Endothelial cell of umbilical vein (primary cell): ENCODE results near the gene MXD4. TPM values are rescaled to one million over a fixed set of nuclear protein-coding genes. Genes with fewer than 3 reads are reported as not detected.

ENCODE experiments used
- BruUV-seq: library from RNA; stranded (reverse); fragments of 400-500 nt; replicated peaks from 2 replicates; lab custom pipeline; 2021; lab: Mats Ljungman, UMichigan
- CTCF ChIA-PET: fragments of 300-600, 350-600 bp; sonication (Branson Sonifier 250); formaldehyde crosslinking; loops from one replicate; lab custom pipeline; 2021; ENCODE audit warnings: antibody characterized with exemption, inconsistent platforms; lab: Charles Lee
- POLR2A ChIA-PET: fragments of 300-600, 350-600 bp; sonication (Branson Sonifier 250); formaldehyde crosslinking; loops from one replicate; lab custom pipeline; 2021; ENCODE audit warnings: antibody characterized with exemption, inconsistent platforms; lab: Charles Lee
- DNase-seq: peaks from one replicate; pipeline ENCODE4 v3.0.0-alpha.2; 2011; ENCODE audit warnings: low read depth, low spot score
- FAIRE-seq: peaks from 2 replicates; lab custom pipeline; 2011; peaks lifted over from hg19 to GRCh38; lab: Jason Lieb, UNC
- H2AFZ ChIP-seq: 2 replicates; pipeline ENCODE4 v1.6.0; 2012; ENCODE audit warnings: low read depth, low read length, control low read depth, inconsistent platforms
- H3K27ac ChIP-seq: 2 replicates; pipeline ENCODE4 v1.5.1; 2011; ENCODE audit warnings: low read depth, mild to moderate bottlenecking, control low read depth, low read length, moderate library complexity; ENCODE audit not compliant: insufficient read depth
- H3K27me3 ChIP-seq, 2 experiments: 2 replicates each; pipeline versions ENCODE4 v1.6.0 to v1.6.1; 2011; ENCODE audit warnings: low read length in 2 of 2, mixed read lengths in 1 of 2; ENCODE audit not compliant: control insufficient read depth in 2 of 2, insufficient read depth in 2 of 2
- H3K36me3 ChIP-seq, 2 experiments: 2 replicates in 1 of 2; 3 replicates in 1 of 2; pipeline ENCODE4 v1.5.1; 2011; ENCODE audit warnings: low read length in 2 of 2, mild to moderate bottlenecking in 1 of 2, moderate library complexity in 1 of 2; ENCODE audit not compliant: control insufficient read depth in 2 of 2, insufficient read depth in 2 of 2; ENCODE audit errors: extremely low read depth in 1 of 2
- H3K4me1 ChIP-seq: 3 replicates; pipeline ENCODE4 v1.5.1; 2011; ENCODE audit warnings: mild to moderate bottlenecking, low read length; ENCODE audit not compliant: control insufficient read depth, insufficient read depth; ENCODE audit errors: extremely low read depth
- H3K4me2 ChIP-seq: 2 replicates; pipeline ENCODE4 v1.6.1; 2011; ENCODE audit warnings: low read length, control low read depth, mixed read lengths; ENCODE audit not compliant: insufficient read depth
- H3K4me3 ChIP-seq, 3 experiments: fragments of 200-600 bp in 1 of 3; sonication (generic), shearing (Covaris generic) in 1 of 3; replicated peaks in 1 of 3; 2 replicates each; pipeline ENCODE4 v1.5.1; 2011 to 2016; ENCODE audit warnings: control low read depth in 3 of 3, low read length in 3 of 3, mild to moderate bottlenecking in 2 of 3, inconsistent platforms in 1 of 3, low read depth in 1 of 3, moderate library complexity in 1 of 3; ENCODE audit not compliant: insufficient read depth in 1 of 3
- H3K79me2 ChIP-seq: 2 replicates; pipeline ENCODE4 v1.6.0; 2012; ENCODE audit warnings: low read length, inconsistent platforms; ENCODE audit not compliant: control insufficient read depth, insufficient read depth
- H3K9ac ChIP-seq: replicated peaks from 2 replicates; pipeline ENCODE3; 2011; ENCODE audit warnings: low read length, control low read depth; ENCODE audit not compliant: insufficient read depth; ENCODE audit errors: extremely low read depth
- H3K9me1 ChIP-seq: replicated peaks from 3 replicates; pipeline ENCODE4 v1.6.0; 2011; ENCODE audit warnings: mild to moderate bottlenecking, low read length; ENCODE audit not compliant: control insufficient read depth, insufficient read depth; ENCODE audit errors: extremely low read depth
- H3K9me3 ChIP-seq: replicated peaks from 2 replicates; pipeline ENCODE4 v1.5.1; 2012; ENCODE audit warnings: low read length, inconsistent platforms; ENCODE audit not compliant: control insufficient read depth, insufficient read depth
- H4K20me1 ChIP-seq: replicated peaks from 2 replicates; pipeline ENCODE3; 2011; ENCODE audit warnings: mild to moderate bottlenecking, low read length; ENCODE audit not compliant: control insufficient read depth, insufficient read depth; ENCODE audit errors: extremely low read depth
- CTCF ChIP-seq, 2 donors: IDR thresholded peaks; 1 replicate in 1 of 2; 2 replicates in 1 of 2; pipeline ENCODE4 v1.5.1; 2011; ENCODE audit warnings: low read length in 2 of 2, mild to moderate bottlenecking in 2 of 2, moderate library complexity in 2 of 2, control low read depth in 1 of 2, inconsistent platforms in 1 of 2, low read depth in 1 of 2; ENCODE audit not compliant: insufficient read depth in 1 of 2; ENCODE audit errors: extremely low read depth in 1 of 2
- EZH2 ChIP-seq: IDR thresholded peaks from 2 replicates; pipeline ENCODE4 v1.6.1; 2012; ENCODE audit warnings: borderline replicate concordance, low read depth, mild to moderate bottlenecking, moderate library complexity, low read length, inconsistent platforms; ENCODE audit not compliant: severe bottlenecking
- FOS ChIP-seq: IDR thresholded peaks from 2 replicates; pipeline ENCODE4 v1.6.1; 2011; ENCODE audit warnings: mild to moderate bottlenecking, low read length, moderate library complexity, borderline replicate concordance; ENCODE audit not compliant: insufficient read depth
- GATA2 ChIP-seq: IDR thresholded peaks from 2 replicates; pipeline ENCODE4 v1.7.0; 2011; ENCODE audit warnings: low read depth, mild to moderate bottlenecking, moderate library complexity, mixed read lengths, low read length; ENCODE audit not compliant: insufficient read length, insufficient read depth
- JUN ChIP-seq: IDR thresholded peaks from 2 replicates; pipeline ENCODE4 v1.6.1; 2011; ENCODE audit warnings: borderline replicate concordance, low read depth; ENCODE audit not compliant: insufficient read length, insufficient read depth
- MAX ChIP-seq: IDR thresholded peaks from 2 replicates; pipeline ENCODE4 v1.6.1; 2011; ENCODE audit not compliant: insufficient read depth, insufficient read length
- MYC ChIP-seq: IDR thresholded peaks from one replicate; pipeline ENCODE4 v1.6.1; 2011; ENCODE audit warnings: mild to moderate bottlenecking, low read depth, low read length
- POLR2A ChIP-seq: IDR thresholded peaks from 2 replicates; pipeline ENCODE4 v1.6.1; 2012; ENCODE audit warnings: low read depth, mild to moderate bottlenecking, control low read depth, low read length
- POLR2AphosphoS5 ChIP-seq: IDR thresholded peaks from 2 replicates; pipeline ENCODE4 v1.6.1; 2012; ENCODE audit warnings: low read depth, mild to moderate bottlenecking, control low read depth, low read length, moderate library complexity; ENCODE audit not compliant: insufficient read depth
- dilution Hi-C: fragments of 300-500 bp; cut with MboI; formaldehyde crosslinking; loops from one replicate; pipeline ENCODE4 v1.15.0; 2019; ENCODE audit warnings: low sequenced_read_pairs; ENCODE audit not compliant: extremely low pct_ligation_motif_present
- intact Hi-C: fragments of 100-400 bp; cut with micrococcal nuclease; formaldehyde crosslinking; loops from one replicate; pipeline ENCODE4 v1.10.0; 2022
- polyA plus RNA-seq, 4 experiments: library from polyadenylated mRNA; depleted of rRNA in 3 of 4; stranded (reverse) in 3 of 4; unstranded in 1 of 4; fragments of >200 nt; gene quantifications; 2 replicates each; pipeline versions ENCODE4 v1.2.1 to v1.2.3, GENCODE V29; 2011 to 2012; ENCODE audit warnings: missing spikeins in 1 of 4
- total RNA-seq: library from RNA; stranded (reverse); gene quantifications from 2 replicates; pipeline ENCODE4 v1.2.3, GENCODE V29; 2021

The MXD4 gene
- total and polyA plus RNA-seq, 2 donors (not counting 3 experiments of a cell fraction or from before 2014, with no cell fraction given): 62.7 to 74.1 TPM

- TF ChIP-seq FOS (no peak), POLR2AphosphoS5 (no peak), CTCF (IDR thresholded peaks at IDR 0.05; ENCODE audit: extremely low read depth in 1 of 2, insufficient read depth in 1 of 2, low read depth in 1 of 2, low read length in 2 of 2) (no peak), MYC (no peak), GATA2 (no peak), POLR2A (no peak), JUN (no peak), EZH2 (no peak), MAX (no peak)
- ChIA-PET POLR2A (no interaction called here), CTCF (interaction anchor here (0.8 kb wide), 1 partner anchor 15 kb away, joined by 3 read pairs; no protein-coding TSS in a partner anchor)
- Histone ChIP-seq H3K4me3 (no peak overlapping the region), H3K4me2 (no peak overlapping the region), H3K36me3 (no peaks in the 10 kb centered on the region), H4K20me1 (no peaks in the 10 kb centered on the region), H3K79me2 (no peaks in the 10 kb centered on the region), H3K9me1 (no peaks in the 10 kb centered on the region), H3K27ac (no peak overlapping the region), H2AFZ (no peak overlapping the region), H3K9me3 (no peaks in the 10 kb centered on the region), H3K9ac (no peak overlapping the region), H3K4me1 (no peaks in the 10 kb centered on the region), H3K27me3 (no peaks in the 10 kb centered on the region)
- no peak for DNase-seq
- no peak for FAIRE-seq
- intact Hi-C loops (no loop called here), dilution Hi-C loops (no loop called here)
- no TSS peak for BruUV-seq
Measured at GRCh38 chr4:2304877-2305561, 43.1 kb upstream of the MXD4 start.
